ENCODE results near the gene MTFR2. TPM values are rescaled to one million over a fixed set of nuclear protein-coding genes. Genes with fewer than 3 reads are reported as not detected.

The MTFR2 gene
- total RNA-seq, 1 experiment from 2014 or later: 6.2 TPM

DNA sequence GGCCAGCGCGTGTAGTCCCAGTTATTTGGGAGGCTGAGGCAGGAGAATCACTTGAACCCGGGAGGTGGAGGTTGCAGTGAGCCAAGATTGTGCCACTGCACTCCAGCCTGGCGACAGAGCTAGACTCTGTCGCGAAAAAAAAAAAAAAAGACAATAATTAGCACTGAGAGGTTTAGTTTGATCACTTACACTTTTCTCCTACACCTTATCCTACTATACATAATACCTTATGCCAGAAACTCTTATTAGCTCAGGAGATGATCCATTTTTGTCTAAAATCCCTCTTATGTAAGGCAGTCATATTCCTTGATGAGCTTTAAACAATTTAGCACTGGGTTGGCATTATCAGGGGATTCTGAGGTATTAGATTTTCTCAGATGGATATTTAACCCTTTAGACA is 3.6 kb upstream of the MTFR2 start:
- H3K36me3 ChIP-seq (ENCODE audit: low read depth, low read length): peaks cover 14% of the 10 kb centered on the region; the same call in 1 of the 2 replicates
- TF ChIP-seq EZH2 (IDR thresholded peaks at IDR 0.05; ENCODE audit: low read length, unreplicated experiment) (no peak), EZH2phosphoT487 (IDR thresholded peaks at IDR 0.05; ENCODE audit: borderline replicate concordance, low read length) (no peak)
- TF ChIP-seq, protein P1, sequence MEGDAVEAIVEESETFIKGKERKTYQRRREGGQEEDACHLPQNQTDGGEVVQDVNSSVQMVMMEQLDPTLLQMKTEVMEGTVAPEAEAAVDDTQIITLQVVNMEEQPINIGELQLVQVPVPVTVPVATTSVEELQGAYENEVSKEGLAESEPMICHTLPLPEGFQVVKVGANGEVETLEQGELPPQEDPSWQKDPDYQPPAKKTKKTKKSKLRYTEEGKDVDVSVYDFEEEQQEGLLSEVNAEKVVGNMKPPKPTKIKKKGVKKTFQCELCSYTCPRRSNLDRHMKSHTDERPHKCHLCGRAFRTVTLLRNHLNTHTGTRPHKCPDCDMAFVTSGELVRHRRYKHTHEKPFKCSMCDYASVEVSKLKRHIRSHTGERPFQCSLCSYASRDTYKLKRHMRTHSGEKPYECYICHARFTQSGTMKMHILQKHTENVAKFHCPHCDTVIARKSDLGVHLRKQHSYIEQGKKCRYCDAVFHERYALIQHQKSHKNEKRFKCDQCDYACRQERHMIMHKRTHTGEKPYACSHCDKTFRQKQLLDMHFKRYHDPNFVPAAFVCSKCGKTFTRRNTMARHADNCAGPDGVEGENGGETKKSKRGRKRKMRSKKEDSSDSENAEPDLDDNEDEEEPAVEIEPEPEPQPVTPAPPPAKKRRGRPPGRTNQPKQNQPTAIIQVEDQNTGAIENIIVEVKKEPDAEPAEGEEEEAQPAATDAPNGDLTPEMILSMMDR (conservative IDR thresholded peaks at IDR 0.05; ENCODE audit: low read depth, low read length): no peak
- no peaks in the 10 kb centered on the region for H4K20me1 ChIP-seq (ENCODE audit: low read length)
- no peak for ATAC-seq
- POLR2A ChIA-PET (ENCODE audit: unreplicated experiment): interaction anchor here (0.6 to 0.9 kb wide), 2 partner anchors 34 to 755 kb away, joined by 5 to 9 read pairs; no protein-coding TSS in a partner anchor
- H3K27me3 ChIP-seq (ENCODE audit: low read length): no peaks in the 10 kb centered on the region
- H3K4me1 ChIP-seq (ENCODE audit: insufficient read depth, low read length): peaks cover 14% of the 10 kb centered on the region; the same call in 1 of the 2 replicates
- H3K9me3 ChIP-seq (ENCODE audit: low read length): no peaks in the 10 kb centered on the region
- intact Hi-C loops (cut with micrococcal nuclease): loop anchor here (10.0 kb wide), 1 partner anchor 291 kb away; no protein-coding TSS in a partner anchor
- DNase-seq: no peak
- CTCF ChIA-PET: no interaction called here
- no peaks in the 10 kb centered on the region for H3K9me2 ChIP-seq (replicated peaks; ENCODE audit: low read length)
- peaks cover 13% of the 10 kb centered on the region for H3K79me2 ChIP-seq (ENCODE audit: low read length)
- peaks cover 13% of the 10 kb centered on the region for H3F3A ChIP-seq (ENCODE audit: low read length, unreplicated experiment)
- BruUV-seq (replicated peaks): no TSS peak
- no peak overlapping the region for H3K4me2 ChIP-seq (ENCODE audit: low read length)
- H3K4me3 ChIP-seq (ENCODE audit: low read length): no peak overlapping the region
- H3K27ac ChIP-seq (ENCODE audit: low read length): no peak overlapping the region
- no peak overlapping the region for H3K9ac ChIP-seq (ENCODE audit: low read length)
- no peak overlapping the region for H2AFZ ChIP-seq (ENCODE audit: low read length)

DNA sequence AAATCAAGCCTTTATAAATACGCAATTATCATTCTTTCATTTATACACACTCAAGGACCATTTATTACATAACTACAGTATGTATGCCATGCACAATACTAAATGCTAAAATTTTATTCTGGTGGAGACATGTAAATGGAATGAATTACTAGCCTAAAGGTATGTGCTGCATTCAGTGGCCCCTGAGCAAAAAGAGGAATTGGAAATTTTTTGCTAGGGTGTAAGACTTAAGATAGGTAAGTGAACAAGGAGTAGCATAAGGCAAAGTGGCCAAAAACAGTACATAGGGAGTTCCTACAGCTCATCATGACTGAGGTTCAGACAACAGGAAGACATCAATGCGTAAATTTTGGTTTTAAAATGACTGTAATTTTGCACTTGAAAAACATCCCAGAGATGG is 2.3 kb upstream of the MTFR2 start:
- Histone ChIP-seq H3K27me3 (ENCODE audit: low read length) (no peaks in the 10 kb centered on the region), H3K9me3 (ENCODE audit: low read length) (no peaks in the 10 kb centered on the region), H3K4me3 (ENCODE audit: low read length) (no peak overlapping the region), H3K4me1 (ENCODE audit: insufficient read depth, low read length) (peaks cover 16% of the 10 kb centered on the region; the same call in 1 of the 2 replicates), H3K27ac (ENCODE audit: low read length) (no peak overlapping the region), H3K9me2 (replicated peaks; ENCODE audit: low read length) (no peaks in the 10 kb centered on the region), H3K79me2 (ENCODE audit: low read length) (peaks cover 18% of the 10 kb centered on the region), H3K9ac (ENCODE audit: low read length) (no peak overlapping the region), H3K4me2 (ENCODE audit: low read length) (no peak overlapping the region), H2AFZ (ENCODE audit: low read length) (no peak overlapping the region), H4K20me1 (ENCODE audit: low read length) (no peaks in the 10 kb centered on the region), H3K36me3 (ENCODE audit: low read depth, low read length) (peaks cover 8% of the 10 kb centered on the region; the same call in 1 of the 2 replicates), H3F3A (ENCODE audit: low read length, unreplicated experiment) (peaks cover 13% of the 10 kb centered on the region)
- no TSS peak for BruUV-seq (replicated peaks)
- CTCF ChIA-PET: no interaction called here
- no peak for TF ChIP-seq EZH2 (IDR thresholded peaks at IDR 0.05; ENCODE audit: low read length, unreplicated experiment)
- TF ChIP-seq, protein P1 (conservative IDR thresholded peaks at IDR 0.05; ENCODE audit: low read depth, low read length): no peak
- no peak for TF ChIP-seq EZH2phosphoT487 (IDR thresholded peaks at IDR 0.05; ENCODE audit: borderline replicate concordance, low read length)
- DNase-seq: no peak
- POLR2A ChIA-PET (ENCODE audit: unreplicated experiment): interaction anchor here (0.7 kb wide), 1 partner anchor 38 kb away, joined by 4 read pairs; no protein-coding TSS in a partner anchor
- intact Hi-C loops (cut with micrococcal nuclease): loop anchor here (10.0 kb wide), 1 partner anchor 292 kb away; no protein-coding TSS in a partner anchor
- no peak for ATAC-seq

- intact Hi-C loops (cut with micrococcal nuclease): loop anchor here (2.0 to 10.0 kb wide), 2 partner anchors 65 to 293 kb away; no protein-coding TSS in a partner anchor
- no peak overlapping the region for H3K27ac ChIP-seq (ENCODE audit: low read length)
- peaks cover 16% of the 10 kb centered on the region; the same call in 1 of the 2 replicates for H3K4me1 ChIP-seq (ENCODE audit: insufficient read depth, low read length)
- DNase-seq: no peak
- no peaks in the 10 kb centered on the region for H3K36me3 ChIP-seq (ENCODE audit: low read depth, low read length)
- ChIA-PET CTCF (no interaction called here), POLR2A (ENCODE audit: unreplicated experiment) (interaction anchor here (0.5 kb wide), 1 partner anchor 48 kb away, joined by 4 read pairs; no protein-coding TSS in a partner anchor)
- no peaks in the 10 kb centered on the region for H3K9me3 ChIP-seq (ENCODE audit: low read length)
- H3K9ac ChIP-seq (ENCODE audit: low read length): no peak overlapping the region
- H3K4me2 ChIP-seq (ENCODE audit: low read length): peak overlapping the region; percentile 96
- H3K9me2 ChIP-seq (replicated peaks; ENCODE audit: low read length): no peaks in the 10 kb centered on the region
- peaks cover 18% of the 10 kb centered on the region for H3K79me2 ChIP-seq (ENCODE audit: low read length)
- H3K27me3 ChIP-seq (ENCODE audit: low read length): no peaks in the 10 kb centered on the region
- H3F3A ChIP-seq (ENCODE audit: low read length, unreplicated experiment): peaks cover 13% of the 10 kb centered on the region
- no peak for TF ChIP-seq EZH2 (IDR thresholded peaks at IDR 0.05; ENCODE audit: low read length, unreplicated experiment)
- TF ChIP-seq, protein P1 (conservative IDR thresholded peaks at IDR 0.05; ENCODE audit: low read depth, low read length): no peak
- no peak for TF ChIP-seq EZH2phosphoT487 (IDR thresholded peaks at IDR 0.05; ENCODE audit: borderline replicate concordance, low read length)
- H2AFZ ChIP-seq (ENCODE audit: low read length): no peak overlapping the region
- no TSS peak for BruUV-seq (replicated peaks)
- no peaks in the 10 kb centered on the region for H4K20me1 ChIP-seq (ENCODE audit: low read length)
- peak overlapping the region; percentile 87 for H3K4me3 ChIP-seq (ENCODE audit: low read length)
- ATAC-seq: no peak
These were observed 1.3 kb upstream of the MTFR2 start for GRCh38 chr6:136251394-136251793.

Data from PC-3 (cell line).